HG03280 (cell line): Measurements from ENCODE around the gene ADGRL1.
"Not testable (repeated sequence)": the region's sequence is repeated elsewhere in the genome, so short reads cannot be mapped to it uniquely, and the experiment has no call there.

Experiments
- ATAC-seq: cut with Tn5 transposase; IDR thresholded peaks from one replicate; pipeline ENCODE4 v1.9.1; 2021; ENCODE audit warnings: mild to moderate bottlenecking, moderate library complexity; ENCODE audit not compliant: unreplicated experiment

ADGRL1 gene

GRCh38 chr19:14164724-14165493 is 41.1 kb downstream of the ADGRL1 start:
- no peak for ATAC-seq

- ATAC-seq, result no peak
Measured at GRCh38 chr19:14164082-14164481, 41.9 kb downstream of the ADGRL1 start.

- no peak for ATAC-seq
Measured at GRCh38 chr19:14162871-14163297, 43.1 kb downstream of the ADGRL1 start.

- no peak for ATAC-seq
Measured at GRCh38 chr19:14161305-14161704, 44.7 kb downstream of the ADGRL1 start.

- ATAC-seq, result no peak
Measured at GRCh38 chr19:14160017-14160703, 45.8 kb downstream of the ADGRL1 start.

- ATAC-seq, result no peak
Measured at GRCh38 chr19:14159059-14159458, 46.9 kb downstream of the ADGRL1 start.

GRCh38 chr19:14158276-14159023 is 47.5 kb downstream of the ADGRL1 start:
- ATAC-seq, result no peak

- no peak for ATAC-seq
Measured at GRCh38 chr19:14156971-14157717, 48.8 kb downstream of the ADGRL1 start.

GRCh38 chr19:14156122-14156521 is 49.8 kb downstream of the ADGRL1 start:
- ATAC-seq, result no peak

GRCh38 chr19:14155371-14155770 is 50.6 kb downstream of the ADGRL1 start:
- ATAC-seq, result no peak

- no peak for ATAC-seq
Measured at GRCh38 chr19:14152713-14153112, 53.3 kb downstream of the ADGRL1 start.

GRCh38 chr19:14150770-14151661 is 55.0 kb downstream of the ADGRL1 start:
- ATAC-seq, result no peak

GRCh38 chr19:14150041-14150769 is 55.8 kb downstream of the ADGRL1 start:
- no peak for ATAC-seq

- no peak for ATAC-seq
Measured at GRCh38 chr19:14149509-14149994, 56.4 kb downstream of the ADGRL1 start.

- no peak for ATAC-seq
Measured at GRCh38 chr19:14148751-14149410, 57.1 kb downstream of the ADGRL1 start.

GRCh38 chr19:14147797-14148605 is 58.0 kb downstream of the ADGRL1 start:
- no peak for ATAC-seq

GRCh38 chr19:14146789-14147216 is 59.2 kb downstream of the ADGRL1 start:
- ATAC-seq, result no peak

GRCh38 chr19:14146169-14146568 is 59.8 kb downstream of the ADGRL1 start:
- ATAC-seq, result not testable (repeated sequence)
